Keratinocyte (primary cell): ENCODE results near the gene MAP4K3.

ENCODE experiments used
- CTCF ChIP-seq, 3 experiments: IDR thresholded peaks in 1 of 3; conservative IDR thresholded peaks in 1 of 3; optimal IDR thresholded peaks in 1 of 3; 2 replicates in 2 of 3; 3 replicates in 1 of 3; pipeline versions ENCODE3 to v1.5.1; 2011; ENCODE audit warnings: low read length in 3 of 3, mild to moderate bottlenecking in 3 of 3, moderate library complexity in 2 of 3, control low read depth in 1 of 3, inconsistent platforms in 1 of 3; ENCODE audit not compliant: insufficient read depth in 2 of 3; ENCODE audit errors: extremely low read depth in 1 of 3
- EZH2 ChIP-seq: IDR thresholded peaks from one replicate; pipeline ENCODE4 v1.6.1; 2012; ENCODE audit warnings: inconsistent platforms, mild to moderate bottlenecking, low read length, moderate library complexity

GRCh38 chr2:39437522-39438296 lies 624 bp upstream of the MAP4K3 start:
- TF ChIP-seq CTCF (optimal IDR thresholded peaks at IDR 0.05 in 1 of 3, IDR thresholded peaks at IDR 0.05 in 1 of 3, conservative IDR thresholded peaks at IDR 0.05 in 1 of 3; ENCODE audit: extremely low read depth in 1 of 3, insufficient read depth in 2 of 3, low read length in 3 of 3) (no peak), EZH2 (no peak)
